CD4-positive, alpha-beta T cell treated with Interleukin-17A for 1 hour (primary cell): Measurements from ENCODE around the gene TCF7L2.

Experiments used
- DNase-seq: peaks from one replicate; pipeline ENCODE4 v3.0.0-alpha.2; 2020

Gene TCF7L2

DNA sequence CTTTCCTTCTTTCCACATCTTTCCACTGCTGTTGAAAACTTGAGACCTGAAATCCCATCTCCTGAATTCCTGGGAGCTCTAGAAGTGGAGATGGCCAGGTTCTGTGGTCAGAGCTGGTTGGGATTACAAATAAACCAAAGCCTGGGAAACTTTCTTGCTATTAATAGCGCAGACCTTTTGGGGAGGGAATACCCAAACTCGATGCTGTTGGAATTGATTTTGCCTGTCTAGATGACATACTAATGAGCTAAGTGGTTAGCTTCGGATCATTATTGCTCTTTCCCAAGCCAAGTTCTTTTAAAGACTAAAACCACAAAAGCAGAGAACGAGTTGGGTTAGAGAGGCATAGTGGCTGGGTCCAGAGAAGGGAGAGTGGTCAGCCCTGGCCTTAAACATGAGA, 76.6 kb downstream of the TCF7L2 start:
- DNase-seq, result no peak

DNA sequence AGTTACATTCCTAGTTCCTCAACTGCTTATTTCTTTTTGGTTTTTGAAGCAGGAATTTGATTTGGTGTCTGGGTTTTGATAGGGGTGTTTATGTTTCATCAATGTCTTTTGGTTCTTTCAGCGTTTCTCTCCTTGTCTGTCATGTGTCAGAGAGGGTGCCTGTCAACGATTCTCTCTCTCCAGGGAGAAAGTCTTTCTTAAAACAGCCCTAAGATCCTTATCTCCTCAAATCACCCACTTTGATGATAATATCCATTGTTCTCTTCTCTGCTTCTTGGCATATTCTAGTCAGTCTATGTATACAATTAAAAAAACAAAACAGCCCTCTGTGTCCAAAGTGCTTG, 77.2 kb downstream of the TCF7L2 start:
- DNase-seq, result no peak

DNA sequence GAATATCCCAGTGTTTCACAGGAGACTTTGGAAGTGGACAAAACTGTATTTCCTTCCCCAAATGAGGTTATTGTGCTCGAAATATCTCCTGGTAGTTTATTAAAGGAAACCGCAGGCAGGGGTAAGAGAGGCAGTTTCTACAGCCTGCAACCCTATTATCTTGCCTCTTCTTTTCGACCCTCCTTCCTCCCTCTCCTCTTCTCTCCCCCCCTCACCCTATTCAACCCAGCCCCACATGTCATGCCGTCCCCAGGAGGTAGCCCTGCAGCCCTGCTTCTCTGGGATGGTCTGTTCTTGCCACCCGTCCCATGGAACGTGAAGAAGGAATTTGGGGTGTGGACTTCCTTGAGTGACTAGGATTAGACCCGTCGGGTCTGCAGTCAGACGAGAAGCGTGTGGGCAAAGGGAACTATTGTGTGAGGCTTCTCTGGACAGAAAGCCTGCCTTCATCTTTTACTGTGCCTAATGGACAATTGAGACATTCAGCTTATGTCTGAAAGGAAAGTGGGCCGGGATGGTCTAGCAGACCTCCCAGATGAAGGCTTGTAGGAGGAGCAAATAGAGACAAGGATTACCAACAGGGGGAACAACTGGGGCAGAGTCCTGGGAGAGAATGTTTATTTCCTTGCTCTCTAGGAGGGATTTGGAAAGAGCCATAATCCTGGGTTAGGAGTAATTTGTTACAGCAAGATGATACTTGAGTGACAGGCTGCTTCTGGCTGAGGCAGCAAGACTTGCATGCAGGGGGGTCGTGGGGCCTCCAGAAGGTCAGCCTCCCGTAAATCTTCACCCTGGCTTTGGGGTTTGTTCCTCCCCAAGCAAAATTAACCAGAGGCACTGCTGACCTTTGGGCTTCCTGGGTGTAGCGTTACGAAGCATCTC, 77.8 kb downstream of the TCF7L2 start:
- no peak for DNase-seq

DNA sequence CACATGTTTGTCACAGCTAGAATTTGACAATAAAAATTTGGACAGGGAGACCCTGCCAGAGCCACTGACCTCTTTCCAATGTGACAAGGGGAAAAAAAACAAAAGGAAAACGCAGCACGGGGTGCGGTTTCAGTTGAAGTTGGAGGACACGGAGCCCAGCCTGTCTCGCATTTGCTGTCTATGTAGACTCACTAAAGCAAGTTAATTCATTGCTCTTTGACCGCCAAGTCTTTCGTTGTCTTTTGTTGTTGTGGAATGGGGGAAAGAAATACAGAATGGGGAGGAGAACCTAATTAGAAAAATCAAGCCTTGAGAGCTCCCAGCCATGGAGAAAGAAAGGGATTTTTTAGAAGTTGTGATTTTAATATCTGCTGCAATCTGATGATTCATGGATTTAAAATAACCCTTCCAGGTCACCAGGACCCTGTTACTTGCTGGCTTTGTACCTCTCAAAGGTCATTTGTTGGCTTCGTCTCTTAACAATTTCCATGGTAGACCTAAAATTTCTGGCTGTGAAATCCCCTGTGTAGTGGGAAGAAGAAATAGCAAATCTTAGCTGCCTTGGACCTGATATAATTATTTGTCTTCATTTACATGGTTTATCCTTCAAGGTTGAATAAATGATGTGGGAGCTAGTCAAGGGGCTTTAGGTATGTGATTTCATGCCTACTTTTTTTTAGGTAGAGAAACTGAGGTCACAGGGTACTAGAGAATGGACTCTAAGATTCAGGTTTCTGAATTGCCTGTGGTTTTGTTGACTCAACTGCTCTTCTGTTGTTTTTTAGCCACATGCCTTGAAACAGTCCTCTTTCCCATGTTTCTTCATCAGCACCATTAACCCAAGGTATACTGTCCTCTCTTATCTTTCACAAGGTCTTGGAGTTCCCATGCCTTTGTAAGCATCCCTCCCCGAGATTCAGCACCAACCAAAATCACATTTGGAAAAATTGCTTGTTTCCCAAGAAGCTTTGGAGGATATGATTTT, 78.7 kb downstream of the TCF7L2 start:
- no peak for DNase-seq

DNA sequence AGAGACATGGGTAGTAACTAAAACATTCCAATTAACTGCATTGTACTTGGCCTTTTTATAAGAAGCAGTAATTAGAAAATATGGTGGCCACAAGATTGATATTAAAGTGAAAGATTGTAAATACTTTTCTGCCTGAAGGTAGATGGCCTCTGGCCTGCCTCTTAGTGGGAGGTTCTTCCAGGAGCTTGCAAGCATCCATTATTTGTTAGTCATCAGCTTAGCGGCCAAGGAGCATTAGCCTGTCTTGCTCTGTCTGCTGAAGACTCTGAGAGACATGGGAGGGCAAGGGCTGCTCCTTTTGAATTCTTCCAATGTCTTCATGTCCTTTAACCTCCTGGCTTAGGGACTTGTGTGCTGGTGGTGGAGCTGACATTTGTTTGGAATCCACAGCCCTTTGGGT, 80.4 kb downstream of the TCF7L2 start:
- DNase-seq, result no peak

DNA sequence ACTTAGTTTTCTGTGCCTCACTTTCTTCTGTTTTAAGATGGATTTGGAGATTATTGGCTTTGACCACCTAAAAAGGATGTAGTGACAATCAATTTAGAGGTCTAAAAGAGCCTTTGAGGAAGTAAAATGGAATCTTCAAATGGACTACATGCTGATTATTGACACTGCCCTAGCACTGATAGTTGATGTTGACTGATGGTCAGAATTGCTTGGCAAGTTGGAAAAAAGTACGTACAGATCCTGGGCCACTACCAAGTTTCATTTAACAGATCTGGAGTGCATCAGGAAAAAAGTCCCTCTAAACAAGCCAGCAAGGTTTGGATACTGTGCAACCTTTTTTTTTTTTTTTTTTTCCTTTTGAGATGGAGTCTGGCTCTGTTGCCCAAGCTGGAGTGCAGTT, 81.1 kb downstream of the TCF7L2 start:
- no peak for DNase-seq

DNA sequence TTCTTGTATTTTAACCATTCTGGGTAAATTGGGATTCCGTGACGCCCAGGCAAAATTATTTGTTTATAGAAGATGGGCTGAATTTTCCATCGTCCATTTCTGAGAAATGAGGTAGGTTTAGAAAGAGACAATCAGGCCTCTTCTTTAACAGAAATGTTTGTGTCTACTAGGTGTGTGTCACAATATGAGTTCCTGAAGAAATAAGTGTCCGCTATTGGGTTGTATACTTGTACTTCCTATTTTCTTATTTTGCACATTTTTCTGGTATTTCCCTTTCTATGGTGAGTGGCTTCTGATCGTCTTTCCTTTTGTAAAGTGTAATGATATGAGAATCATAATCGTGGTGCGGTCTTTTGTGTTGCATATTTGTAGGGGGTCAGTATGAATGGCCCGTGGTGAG, 83.9 kb downstream of the TCF7L2 start:
- DNase-seq, result no peak

DNA sequence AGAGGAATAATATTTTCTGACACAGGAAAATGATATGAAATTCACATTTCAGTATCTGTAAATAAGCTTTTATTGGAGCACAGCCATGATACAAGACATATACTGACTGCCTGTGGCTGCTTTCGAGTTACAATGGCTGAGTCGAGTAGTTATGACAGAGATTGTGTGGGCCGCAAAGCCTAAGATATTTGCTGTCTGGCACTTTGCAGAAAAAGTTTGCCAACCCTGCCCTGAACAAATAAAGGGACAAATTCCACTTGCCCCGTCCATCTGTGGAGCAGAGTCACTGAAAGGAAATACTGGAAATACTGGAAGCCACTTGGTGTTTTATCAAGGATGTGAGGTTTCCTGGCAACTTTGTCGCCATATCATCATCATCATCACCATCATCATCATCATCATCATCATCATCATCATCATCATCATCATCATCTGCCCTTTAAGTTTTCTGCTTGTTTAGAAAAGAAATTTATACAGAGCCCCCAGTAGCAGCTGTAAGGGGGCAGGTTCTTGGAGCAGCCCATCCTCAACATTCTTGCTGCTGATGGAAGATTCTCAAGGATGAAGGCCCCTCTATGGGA, 85.8 kb downstream of the TCF7L2 start:
- DNase-seq, result no peak

DNA sequence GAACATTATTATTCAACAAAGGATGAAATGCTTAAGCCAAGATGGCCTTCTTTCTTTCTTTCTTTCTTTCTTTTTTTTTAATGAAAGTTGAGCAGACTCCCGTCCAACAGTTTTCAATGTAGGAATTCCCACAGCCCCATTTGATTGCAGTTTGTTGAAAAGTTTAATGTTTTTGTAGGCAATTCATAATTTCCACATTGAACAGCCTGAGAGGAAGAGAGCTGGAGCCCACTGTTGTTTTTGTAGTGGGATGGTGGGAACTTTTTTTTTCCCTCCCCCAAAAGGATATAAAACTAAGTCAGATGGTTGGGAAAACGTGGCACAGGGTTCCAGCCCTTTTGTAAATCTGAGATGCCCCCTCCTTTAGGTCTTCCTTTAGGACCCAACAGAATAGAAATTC, 86.6 kb downstream of the TCF7L2 start:
- DNase-seq, result no peak

DNA sequence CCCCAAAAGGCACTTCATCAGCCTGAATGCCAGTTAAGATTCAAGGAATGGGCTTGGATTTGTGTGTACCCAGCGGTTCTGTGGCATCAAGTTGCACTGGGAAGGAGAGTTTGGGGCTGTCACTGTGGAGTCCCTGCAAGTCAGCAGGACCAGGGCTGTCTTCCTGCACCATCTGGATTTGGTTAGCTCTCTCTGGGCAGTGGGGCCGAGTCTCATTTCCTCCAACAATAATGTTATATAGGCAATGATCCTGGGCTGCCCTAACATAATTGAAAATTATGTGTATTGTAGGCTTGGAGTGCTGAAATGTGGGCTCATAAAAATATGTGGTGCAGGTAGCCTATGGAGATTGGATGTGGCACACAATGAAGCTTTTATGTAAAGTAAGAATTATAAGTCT, 87.2 kb downstream of the TCF7L2 start:
- DNase-seq, result no peak

DNA sequence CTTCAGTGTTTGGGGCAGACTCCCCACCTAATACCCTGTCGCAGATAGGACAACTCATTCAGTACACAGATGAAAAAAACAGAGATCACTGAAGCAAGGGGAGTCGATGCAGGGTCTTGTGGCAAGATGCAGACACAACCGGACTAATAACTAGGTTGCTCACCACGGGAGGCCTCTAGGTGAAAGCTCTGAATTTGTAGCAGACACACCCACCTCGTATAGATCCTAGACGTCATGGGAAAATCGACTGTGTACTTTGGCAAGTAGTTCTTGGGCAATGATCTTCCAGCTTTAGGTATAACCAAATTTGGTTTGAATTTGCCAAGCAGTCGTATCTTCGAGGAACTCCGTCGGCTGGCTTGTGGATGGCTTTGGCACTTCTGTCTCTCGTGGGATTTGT, 88.1 kb downstream of the TCF7L2 start:
- DNase-seq, result no peak

DNA sequence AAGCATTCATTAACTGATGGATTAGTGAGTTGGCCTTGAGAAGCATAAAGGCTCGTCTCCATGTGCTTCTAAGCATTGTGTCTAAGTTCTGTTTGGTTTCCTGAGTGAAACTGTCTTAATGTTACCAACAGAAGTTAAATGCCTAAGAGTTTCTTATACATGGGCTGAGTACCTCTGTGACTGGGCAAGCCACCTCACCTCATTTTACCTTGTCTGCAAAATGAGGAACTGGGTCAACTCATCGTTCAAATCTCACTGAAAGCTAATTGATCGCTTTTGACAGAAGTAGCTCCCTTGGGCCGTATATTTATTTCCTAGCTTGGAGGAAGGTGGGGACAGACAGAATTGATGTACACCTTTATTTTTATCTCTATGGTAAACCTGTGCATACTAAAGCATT, 88.9 kb downstream of the TCF7L2 start:
- DNase-seq, result no peak

DNA sequence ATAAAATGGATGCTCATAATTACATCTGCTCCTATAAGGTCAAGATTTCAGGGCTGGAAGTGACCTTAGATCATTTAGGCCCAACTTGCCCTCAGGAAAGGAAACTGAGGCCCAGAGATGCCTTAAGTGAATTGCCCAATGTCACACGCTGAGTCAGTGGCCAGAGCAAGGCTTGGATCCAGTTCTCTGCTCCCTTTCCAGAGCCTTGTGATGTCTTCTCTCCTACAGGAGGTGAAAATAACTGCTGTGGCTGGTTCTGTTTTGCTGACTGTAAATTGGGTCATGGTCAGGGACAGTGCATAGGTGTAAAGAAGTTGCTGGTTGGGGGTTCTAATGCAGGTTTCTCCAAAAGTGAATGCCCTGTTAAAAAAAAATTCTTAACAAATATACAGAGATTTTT, 91.3 kb downstream of the TCF7L2 start:
- no peak for DNase-seq

DNA sequence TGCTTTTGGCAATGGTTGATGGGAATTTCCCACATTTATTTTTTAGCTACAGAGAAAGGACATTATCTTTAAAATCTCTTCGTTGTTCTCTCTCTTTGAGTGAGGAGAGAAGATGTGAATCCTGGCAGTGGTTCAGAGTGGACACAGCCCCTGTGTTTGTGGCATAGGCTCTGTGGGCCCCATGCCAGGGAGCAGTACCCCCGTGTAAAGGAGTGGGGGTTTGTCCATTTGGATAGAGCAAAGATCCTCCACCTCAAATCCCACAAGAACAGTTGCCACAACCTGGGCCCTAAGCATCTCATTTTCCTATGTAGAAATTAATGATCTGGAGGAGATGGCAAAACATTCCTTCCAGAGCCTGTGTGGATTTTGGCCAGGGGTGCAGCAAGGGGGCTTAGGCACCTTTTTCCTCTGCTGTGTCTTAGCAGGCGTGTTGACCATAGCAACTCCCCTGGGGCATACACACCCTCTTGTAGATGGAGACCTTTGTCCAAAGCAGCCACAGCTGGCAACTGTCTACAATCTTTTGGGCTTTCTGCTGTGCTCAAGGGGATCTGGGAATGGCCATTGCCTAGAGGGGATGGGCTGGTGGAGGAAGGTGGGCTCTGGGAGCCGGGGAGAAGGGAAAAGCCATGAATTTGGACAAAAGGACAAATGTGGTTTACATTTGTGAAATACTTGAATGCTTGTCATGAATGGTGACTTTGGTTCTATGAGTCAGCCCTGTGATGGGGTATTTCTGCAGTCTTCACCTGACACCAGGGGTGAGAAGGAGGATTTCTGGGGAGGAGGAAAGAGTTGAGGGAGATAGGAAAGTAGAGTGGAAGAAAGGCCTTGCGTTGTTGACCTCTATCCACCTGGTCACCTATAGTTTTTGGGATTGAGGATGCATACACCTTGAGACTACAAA, 92.0 kb downstream of the TCF7L2 start:
- DNase-seq, result no peak

DNA sequence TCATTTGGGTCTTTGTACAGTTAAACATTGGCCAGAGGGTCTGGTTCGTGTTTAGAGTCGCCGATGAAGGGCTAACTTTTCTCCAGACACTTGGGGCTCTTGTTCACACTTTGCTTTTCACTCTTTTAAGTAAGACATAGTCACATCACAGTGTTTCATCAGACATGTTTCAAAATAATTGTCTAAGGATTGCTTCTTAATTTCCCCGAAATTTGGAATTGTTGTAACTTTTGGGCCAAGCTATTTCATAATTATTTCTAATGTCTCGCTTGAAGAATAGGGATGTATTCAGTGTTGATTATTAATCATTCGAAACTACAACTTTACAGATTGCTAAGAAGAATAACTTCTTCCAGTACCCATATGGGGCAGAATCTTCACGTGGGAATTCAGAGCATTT, 92.8 kb downstream of the TCF7L2 start:
- DNase-seq, result no peak

DNA sequence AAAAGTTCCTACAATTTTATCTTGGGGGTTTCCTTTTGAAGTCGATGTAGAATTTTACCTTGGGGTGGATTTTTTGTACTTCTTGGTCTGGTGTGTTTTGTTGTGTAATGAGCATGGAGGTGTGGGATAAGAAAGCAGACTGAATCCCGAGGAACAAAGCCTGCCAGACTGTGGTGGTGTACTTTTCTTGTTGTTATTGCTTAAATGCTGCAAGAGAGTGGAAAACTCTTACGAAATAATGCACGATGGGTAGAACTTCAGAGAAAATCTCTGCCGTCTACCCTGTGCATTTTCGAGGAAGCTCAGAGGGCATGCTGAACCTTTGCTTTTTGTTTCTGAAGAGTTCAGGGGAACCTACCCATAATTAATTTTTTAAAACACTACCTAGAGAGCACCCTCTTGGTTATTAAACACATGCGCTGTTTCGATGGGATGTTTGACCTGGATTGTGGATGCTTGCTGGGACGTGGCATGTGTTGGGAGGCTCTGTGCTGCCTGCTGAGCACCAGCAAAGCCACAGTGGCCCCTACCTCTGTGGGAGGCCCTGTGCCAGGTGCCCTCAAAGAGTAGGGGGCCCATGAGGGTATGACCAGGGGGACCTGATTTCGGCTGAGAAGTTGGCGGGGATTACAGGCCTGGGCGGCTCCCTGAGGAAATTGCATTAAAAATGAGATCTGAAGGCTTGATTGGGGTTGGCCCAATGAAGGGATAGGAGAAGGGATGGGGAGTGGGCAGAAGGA, 94.1 kb downstream of the TCF7L2 start:
- no peak for DNase-seq

DNA sequence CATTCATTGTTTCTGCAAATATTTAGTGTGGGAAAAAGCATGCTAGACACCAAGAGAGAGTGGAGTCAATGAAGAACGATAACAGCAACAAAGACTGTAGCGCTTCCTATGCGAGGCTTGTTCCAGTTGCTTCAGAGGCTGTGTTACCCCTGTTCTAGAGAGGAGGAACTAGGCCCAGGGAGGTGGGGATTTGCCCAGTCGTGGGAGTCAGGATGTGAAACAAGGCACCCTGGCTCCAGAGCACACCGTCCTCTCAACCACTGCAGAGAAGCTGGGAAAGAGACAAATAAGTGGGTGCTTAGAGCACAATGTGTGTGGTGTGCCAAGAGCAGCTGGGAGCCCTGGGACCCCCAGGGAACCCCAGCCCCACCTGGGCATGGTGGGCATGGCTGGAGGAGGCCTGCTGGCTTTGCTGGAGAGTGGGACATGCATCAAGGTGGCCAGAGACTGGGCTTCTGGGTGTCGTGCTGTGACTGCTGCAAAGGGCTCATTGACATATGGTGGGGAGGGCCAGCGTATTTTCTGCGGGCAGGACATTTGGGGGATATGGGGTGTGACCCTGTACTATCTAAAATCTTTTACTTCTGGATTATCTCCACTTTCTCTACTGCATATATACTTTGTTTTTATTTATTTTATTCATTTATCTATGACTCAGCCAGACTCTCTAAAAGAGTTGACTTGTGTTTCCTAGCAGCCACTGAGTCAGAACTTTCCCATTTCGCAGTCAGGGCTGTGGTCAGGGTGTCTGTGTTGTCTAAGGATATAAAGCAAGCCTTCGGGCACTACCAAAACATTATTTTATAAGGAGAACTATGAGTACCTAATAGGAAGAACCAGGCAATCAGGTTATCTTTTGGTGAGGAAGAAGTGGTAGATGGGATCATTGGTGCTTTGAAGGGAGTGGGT, 95.4 kb downstream of the TCF7L2 start:
- no peak for DNase-seq

DNA sequence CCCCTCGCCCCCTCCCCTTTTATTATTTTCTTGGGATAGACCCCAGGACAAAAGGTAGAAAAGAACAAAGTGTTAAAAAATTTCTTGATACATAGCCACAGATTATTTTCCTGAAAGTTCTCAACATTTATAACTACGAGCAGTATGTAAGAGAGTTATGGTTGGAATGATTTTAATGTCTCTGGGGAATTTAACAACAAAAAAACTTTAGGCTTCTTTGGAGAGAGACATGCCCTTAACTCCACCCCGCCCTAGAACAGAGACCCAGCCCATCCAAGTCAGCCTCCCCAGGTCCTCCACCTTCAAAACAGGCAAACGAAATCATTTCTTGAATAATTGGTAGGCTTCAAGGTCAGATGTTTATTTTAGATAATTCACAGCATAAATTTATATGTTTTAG, 97.1 kb downstream of the TCF7L2 start:
- DNase-seq, result no peak

DNA sequence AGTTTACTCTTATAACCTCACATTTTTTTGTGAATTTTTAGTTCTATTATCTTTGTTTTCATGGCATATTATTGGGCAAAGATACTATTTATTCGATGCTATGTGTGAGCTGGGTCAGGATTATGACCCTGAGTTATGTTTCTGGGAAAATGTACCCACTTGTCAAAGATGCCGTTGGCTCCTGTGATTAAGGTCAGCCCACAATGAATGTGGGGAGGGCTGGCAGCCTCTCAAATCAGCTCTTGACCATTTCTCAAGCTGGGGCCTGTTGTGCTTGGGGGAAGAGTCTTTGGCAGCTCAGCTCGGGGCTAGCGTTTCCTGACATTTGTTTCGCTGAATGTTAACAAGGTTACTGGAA, 97.5 kb downstream of the TCF7L2 start:
- no peak for DNase-seq

DNA sequence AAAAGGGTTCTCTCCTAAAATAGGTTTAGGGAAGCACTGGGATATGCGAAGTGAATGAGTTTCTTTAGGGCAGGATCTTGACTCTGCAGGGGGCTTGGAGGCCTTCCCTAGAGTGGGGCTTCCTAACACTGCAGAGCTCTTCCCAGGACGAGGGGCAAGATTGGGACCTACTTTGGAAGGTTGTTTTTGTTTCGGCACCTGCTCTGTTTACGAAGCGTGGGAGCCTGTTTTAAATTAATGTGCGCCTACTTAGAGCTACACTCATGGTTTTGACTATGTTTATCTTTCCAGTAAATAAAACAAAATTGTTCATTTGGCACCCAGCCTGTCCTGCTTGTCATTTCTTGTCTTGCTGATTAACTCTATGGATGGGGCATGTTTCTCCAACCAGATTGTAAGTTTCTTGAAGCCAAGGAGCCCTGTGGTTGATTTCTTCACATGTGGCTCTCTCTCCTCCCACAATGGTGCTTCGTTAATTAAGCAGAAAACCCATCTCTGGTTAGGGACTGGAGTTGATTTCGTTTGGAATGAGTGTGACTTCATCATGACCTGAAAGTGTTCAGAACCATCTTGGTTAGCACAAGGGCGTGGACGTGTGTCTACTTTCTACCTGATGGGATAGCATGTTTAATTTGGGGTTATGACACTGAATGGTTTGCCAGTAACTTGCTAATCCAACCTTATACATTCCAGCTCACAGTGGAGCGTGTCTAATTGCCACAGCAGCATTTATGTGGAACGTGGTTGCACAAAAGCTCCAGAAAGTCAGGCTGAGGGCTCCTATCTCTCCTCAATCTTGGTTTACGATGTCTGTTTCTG, 98.1 kb downstream of the TCF7L2 start:
- DNase-seq, result no peak
